HG02884 (cell line): Measurements from ENCODE around the gene MKS1.
A peak's percentile ranks its signal among the peaks of the same experiment; 100 is the strongest.

Experiments
- ATAC-seq: cut with Tn5 transposase; IDR thresholded peaks from one replicate; pipeline ENCODE4 v1.9.1; 2021; ENCODE audit warnings: mild to moderate bottlenecking, moderate library complexity; ENCODE audit not compliant: unreplicated experiment

MKS1 gene

GRCh38 chr17:58245428-58246103 lies 26.5 kb upstream of the MKS1 start:
- ATAC-seq: no peak

GRCh38 chr17:58244963-58245362 lies 25.9 kb upstream of the MKS1 start:
- ATAC-seq: no peak

GRCh38 chr17:58242171-58242784 lies 23.2 kb upstream of the MKS1 start:
- ATAC-seq: no peak

GRCh38 chr17:58239987-58240386 lies 20.9 kb upstream of the MKS1 start:
- no peak for ATAC-seq

GRCh38 chr17:58238147-58238634 lies 19.1 kb upstream of the MKS1 start, which contains the start of gene LPO:
Gene LPO (plus strand): TSS chr17:58238584. CDS start chr17:58242980, 4,396 bp downstream.
- no peak for ATAC-seq

- no peak for ATAC-seq
These were observed 17.3 kb upstream of the MKS1 start for GRCh38 chr17:58236394-58236793.

- no peak for ATAC-seq
These were observed 16.8 kb upstream of the MKS1 start for GRCh38 chr17:58235821-58236220.

GRCh38 chr17:58234512-58234911 lies 15.5 kb upstream of the MKS1 start:
- ATAC-seq: no peak

GRCh38 chr17:58233543-58233942 lies 14.5 kb upstream of the MKS1 start:
- ATAC-seq: no peak

- ATAC-seq: peak; percentile 57
These were observed 13.7 kb upstream of the MKS1 start for GRCh38 chr17:58232707-58233156.

- ATAC-seq: no peak
These were observed 12.6 kb upstream of the MKS1 start for GRCh38 chr17:58231641-58232040.

- no peak for ATAC-seq
These were observed 10.8 kb upstream of the MKS1 start for GRCh38 chr17:58229881-58230280.

- no peak for ATAC-seq
These were observed 10.3 kb upstream of the MKS1 start for GRCh38 chr17:58229384-58229783.

GRCh38 chr17:58228679-58229078 lies 9.6 kb upstream of the MKS1 start:
- no peak for ATAC-seq

GRCh38 chr17:58227733-58228132 lies 8.7 kb upstream of the MKS1 start:
- ATAC-seq: no peak

- no peak for ATAC-seq
These were observed 5.3 kb upstream of the MKS1 start for GRCh38 chr17:58224315-58224714.

- no peak for ATAC-seq
These were observed 731 bp upstream of the MKS1 start for GRCh38 chr17:58219789-58220183.

- no peak for ATAC-seq
These were observed 1.3 kb downstream of the MKS1 start for GRCh38 chr17:58217766-58218165.

GRCh38 chr17:58215685-58216084 lies 3.4 kb downstream of the MKS1 start:
- no peak for ATAC-seq

GRCh38 chr17:58210922-58211321 lies 8.1 kb downstream of the MKS1 start:
- ATAC-seq: no peak

GRCh38 chr17:58208344-58208743 lies 10.7 kb downstream of the MKS1 start:
- no peak for ATAC-seq

GRCh38 chr17:58207451-58207850 lies 11.6 kb downstream of the MKS1 start:
- ATAC-seq: no peak
